ENCODE measurements around the gene WDR17.

- TF ChIP-seq CTCF (IDR thresholded peaks at IDR 0.05; ENCODE audit: low read depth, low read length, poor library complexity, severe bottlenecking) (no peak), EZH2phosphoT487 (IDR thresholded peaks at IDR 0.05; ENCODE audit: borderline replicate concordance, low read length) (no peak)
Measured at GRCh38 chr4:176052744-176053143, 12.9 kb upstream of the WDR17 start.

All from DOHH2 (cell line).